GM12865 (cell line): ENCODE results near the gene XKR7.

Experiments used
- DNase-seq: peaks from one replicate; pipeline ENCODE4 v3.0.0; 2010; ENCODE audit warnings: low read depth
- H3K4me3 ChIP-seq: 2 replicates; pipeline ENCODE4 v1.5.1; 2011; ENCODE audit warnings: mild to moderate bottlenecking, low read depth, low read length, control low read depth
- CTCF ChIP-seq: IDR thresholded peaks from 2 replicates; pipeline ENCODE4 v1.5.1; 2011; ENCODE audit warnings: low read length, control low read depth, low read depth, inconsistent platforms; ENCODE audit not compliant: insufficient read depth; ENCODE audit errors: missing control alignments

XKR7 gene

GRCh38 chr20:31945319-31945718 lies 22.6 kb upstream of the XKR7 start:
- H3K4me3 ChIP-seq = no peak overlapping the region
- TF ChIP-seq CTCF = no peak
- no peak for DNase-seq

GRCh38 chr20:31945785-31946184 lies 22.2 kb upstream of the XKR7 start:
- TF ChIP-seq CTCF = no peak
- no peak for DNase-seq
- no peak overlapping the region for H3K4me3 ChIP-seq

- TF ChIP-seq CTCF = no peak
- no peak for DNase-seq
- no peak overlapping the region for H3K4me3 ChIP-seq
These were observed 19.9 kb upstream of the XKR7 start for GRCh38 chr20:31948008-31948407.

- no peak for TF ChIP-seq CTCF
- H3K4me3 ChIP-seq = no peak overlapping the region
- no peak for DNase-seq
These were observed 17.9 kb upstream of the XKR7 start for GRCh38 chr20:31949877-31950646.

- TF ChIP-seq CTCF = no peak
- H3K4me3 ChIP-seq = peak overlapping the region; percentile 94
- no peak for DNase-seq
These were observed 16.8 kb upstream of the XKR7 start for GRCh38 chr20:31951203-31951529.

- peak within 1 kb of the TSS; percentile 94 for H3K4me3 ChIP-seq
- DNase-seq = peak; percentile 98
- peak; percentile 98 for TF ChIP-seq CTCF
These were observed 16.2 kb upstream of the XKR7 start, which contains the start of gene PDRG1 for GRCh38 chr20:31951530-31952453. Gene PDRG1 (minus strand): TSS chr20:31952046. CDS start chr20:31951961, 85 bp downstream.
